Glomerular visceral epithelial cell (primary cell): ENCODE data around the gene NCKAP5L.

Experiments used
- DNase-seq: peaks from one replicate; pipeline ENCODE4 v3.0.0-alpha.2; 2016; ENCODE audit errors: extremely low spot score

The NCKAP5L gene

GRCh38 chr12:49823350-49823749 lies 4.9 kb downstream of the NCKAP5L start:
- DNase-seq, result no peak

GRCh38 chr12:49821373-49822287 lies 6.6 kb downstream of the NCKAP5L start:
- no peak for DNase-seq

- no peak for DNase-seq
These were observed 8.4 kb downstream of the NCKAP5L start for GRCh38 chr12:49819786-49820185.

GRCh38 chr12:49818241-49818895 lies 9.8 kb downstream of the NCKAP5L start:
- no peak for DNase-seq

GRCh38 chr12:49813131-49813530 lies 15.1 kb downstream of the NCKAP5L start:
- no peak for DNase-seq

GRCh38 chr12:49811961-49812401 lies 16.2 kb downstream of the NCKAP5L start:
- no peak for DNase-seq

GRCh38 chr12:49811136-49811535 lies 17.1 kb downstream of the NCKAP5L start:
- no peak for DNase-seq

GRCh38 chr12:49809906-49810389 lies 18.3 kb downstream of the NCKAP5L start:
- DNase-seq, result no peak

GRCh38 chr12:49809381-49809905 lies 18.8 kb downstream of the NCKAP5L start:
- DNase-seq, result no peak

GRCh38 chr12:49808686-49809380 lies 19.4 kb downstream of the NCKAP5L start:
- no peak for DNase-seq

GRCh38 chr12:49807991-49808580 lies 20.1 kb downstream of the NCKAP5L start:
- DNase-seq, result no peak

- DNase-seq, result no peak
These were observed 21.3 kb downstream of the NCKAP5L start for GRCh38 chr12:49806877-49807276.

- no peak for DNase-seq
These were observed 21.8 kb downstream of the NCKAP5L start for GRCh38 chr12:49806321-49806813.

- DNase-seq, result no peak
These were observed 22.8 kb downstream of the NCKAP5L start for GRCh38 chr12:49805409-49805808.

GRCh38 chr12:49804821-49805220 lies 23.4 kb downstream of the NCKAP5L start:
- no peak for DNase-seq

- DNase-seq, result no peak
These were observed 24.3 kb downstream of the NCKAP5L start for GRCh38 chr12:49803693-49804450.

GRCh38 chr12:49801141-49802063 lies 26.8 kb downstream of the NCKAP5L start:
- DNase-seq, result no peak

GRCh38 chr12:49800421-49801140 lies 27.6 kb downstream of the NCKAP5L start:
- DNase-seq, result no peak

GRCh38 chr12:49798934-49799333 lies 29.3 kb downstream of the NCKAP5L start:
- DNase-seq, result no peak
